ENCODE results near the gene SH2D1B. TPM values are rescaled to one million over a fixed set of nuclear protein-coding genes. Genes with fewer than 3 reads are reported as not detected.
A peak's percentile ranks its signal among the peaks of the same experiment; 100 is the strongest.

SH2D1B gene
- total and polyA plus RNA-seq, 9 of the 15 experiments (the other 6 are each of a cell fraction or from before 2014, with no cell fraction given), result 5.6 to 19.6 (median 9.7) TPM

GRCh38 chr1:162385702-162386101 is 26.2 kb downstream of the SH2D1B start:
- ATAC-seq (no peak), FAIRE-seq (no peak), DNase-seq (ENCODE audit: extremely low read depth in 1 of 4, low spot score in 3 of 4) (no peak)
- peaks cover 12% of the 10 kb centered on the region; the same call in 2 of the 3 replicates for H3K79me2 ChIP-seq (ENCODE audit: control insufficient read depth, insufficient read depth, low read length)
- ChIA-PET CTCF (ENCODE audit: low intra/inter-chr PET ratio) (no interaction called here), POLR2A (interaction anchor here (2.1 kb wide), 1 partner anchor 12 kb away, joined by 9 read pairs; no protein-coding TSS in a partner anchor)
- intact Hi-C loops (cut with micrococcal nuclease), result loop anchor here (2.0 kb wide), 1 partner anchor 13 kb away; no protein-coding TSS in a partner anchor
- H3K9me1 ChIP-seq (ENCODE audit: control insufficient read depth, insufficient read depth, low read length), result peaks cover 6% of the 10 kb centered on the region
- H3K36me3 ChIP-seq (ENCODE audit: control insufficient read depth, insufficient read depth, low read length), result no peaks in the 10 kb centered on the region; the same call in 2 of the 3 replicates
- WGBS (ENCODE audit: insufficient coverage, low coverage, missing lambda C conversion rate), result 44% methylated on average over 3 of the region's 3 CpGs
- peaks cover 83 to 95% of the 10 kb centered on the region in 2 experiments for H3K4me1 ChIP-seq (replicated peaks in 1 of 2; ENCODE audit: control insufficient read depth in 2 of 2, insufficient read depth in 2 of 2, low read length in 2 of 2)
- no peak overlapping the region for H2AFZ ChIP-seq (ENCODE audit: low read depth, low read length)
- H3K9me3 ChIP-seq (replicated peaks; ENCODE audit: control insufficient read depth, insufficient read depth, low read depth, low read length), result no peaks in the 10 kb centered on the region
- 0 out of 2 replicates have a peak, but pooled peaks have one; percentile 42 for TF ChIP-seq ZFX (CRISPR knock-in tag; IDR thresholded peaks at IDR 0.05)
- TF ChIP-seq RBM22 (IDR thresholded peaks at IDR 0.05; ENCODE audit: low read depth, low read length, poor library complexity, severe bottlenecking), result no peak
- peak overlapping the region; percentile 69 for H3K27ac ChIP-seq (ENCODE audit: extremely low read depth, low read depth, low read length)
- H3K9ac ChIP-seq (ENCODE audit: insufficient read depth in 1 of 2, low read depth in 2 of 2, low read length in 2 of 2), result peak overlapping the region; percentile 45 to 71; a peak in 3 of 4 replicates
- H3K4me3 ChIP-seq, result 0 out of 2 replicates have a peak overlapping the region, but pooled peaks have one; percentile 2
- no peaks in the 10 kb centered on the region for H4K20me1 ChIP-seq (replicated peaks; ENCODE audit: control insufficient read depth, insufficient read depth, low read length)
- H3K4me2 ChIP-seq (ENCODE audit: insufficient read depth, low read length), result peak overlapping the region; percentile 73
- in situ Hi-C loops (cut with MboI), result no loop called here
- no peaks in the 10 kb centered on the region for H3K27me3 ChIP-seq (ENCODE audit: control insufficient read depth in 2 of 2, insufficient read depth in 2 of 2, low read length in 2 of 2)
- BruUV-seq (replicated peaks), result TSS peak; percentile 62

- Histone ChIP-seq H3K9ac (ENCODE audit: insufficient read depth in 1 of 2, low read depth in 2 of 2, low read length in 2 of 2) (peak overlapping the region; percentile 45 to 56; a peak in 3 of 4 replicates), H4K20me1 (replicated peaks; ENCODE audit: control insufficient read depth, insufficient read depth, low read length) (no peaks in the 10 kb centered on the region), H3K9me1 (ENCODE audit: control insufficient read depth, insufficient read depth, low read length) (peaks cover 6% of the 10 kb centered on the region), H3K4me2 (ENCODE audit: insufficient read depth, low read length) (peak overlapping the region; percentile 73), H3K9me3 (replicated peaks; ENCODE audit: control insufficient read depth, insufficient read depth, low read depth, low read length) (no peaks in the 10 kb centered on the region), H3K4me3 (no peak overlapping the region), H3K4me1 (replicated peaks in 1 of 2; ENCODE audit: control insufficient read depth in 2 of 2, insufficient read depth in 2 of 2, low read length in 2 of 2) (peaks cover 79 to 95% of the 10 kb centered on the region in 2 experiments), H3K27me3 (ENCODE audit: control insufficient read depth in 2 of 2, insufficient read depth in 2 of 2, low read length in 2 of 2) (no peaks in the 10 kb centered on the region), H2AFZ (ENCODE audit: low read depth, low read length) (0 out of 2 replicates have a peak overlapping the region, but pooled peaks have one; percentile 23), H3K79me2 (ENCODE audit: control insufficient read depth, insufficient read depth, low read length) (peaks cover 12% of the 10 kb centered on the region; the same call in 2 of the 3 replicates), H3K27ac (ENCODE audit: extremely low read depth, low read depth, low read length) (peak overlapping the region; percentile 69; the same call in 2 of the 3 replicates), H3K36me3 (ENCODE audit: control insufficient read depth, insufficient read depth, low read length) (no peaks in the 10 kb centered on the region; the same call in 2 of the 3 replicates)
- 38% methylated on average over 3 of the region's 3 CpGs for WGBS (ENCODE audit: insufficient coverage, low coverage, missing lambda C conversion rate)
- DNase-seq (ENCODE audit: extremely low read depth in 1 of 4, low spot score in 3 of 4), result no peak
- ChIA-PET CTCF (ENCODE audit: low intra/inter-chr PET ratio) (no interaction called here), POLR2A (interaction anchor here (2.1 kb wide), 1 partner anchor 12 kb away, joined by 9 read pairs; no protein-coding TSS in a partner anchor)
- no TSS peak for BruUV-seq (replicated peaks)
- FAIRE-seq, result no peak
- intact Hi-C loops (cut with micrococcal nuclease) (no loop called here), in situ Hi-C loops (cut with MboI) (no loop called here)
- no peak for ATAC-seq
- TF ChIP-seq MLX (CRISPR knock-in tag; conservative IDR thresholded peaks at IDR 0.05), result 0 out of 4 replicates have a peak, but pooled peaks of 1 of the 2 experiments have one; percentile 49
- no peak for TF ChIP-seq ZNF436 (CRISPR knock-in tag; IDR thresholded peaks at IDR 0.05)
These were observed 26.7 kb downstream of the SH2D1B start for GRCh38 chr1:162385280-162385623.
